CD4-positive, alpha-beta T cell (primary cell): ENCODE measurements around the gene HEATR3. TPM values are rescaled to one million over a fixed set of nuclear protein-coding genes. Genes with fewer than 3 reads are reported as not detected.

Experiments used
- ATAC-seq: fragments of 200-7000 bp; cut with Tn5 transposase; one replicate; pipeline ENCODE4 v1.10.0; 2022; ENCODE audit warnings: mild to moderate bottlenecking; ENCODE audit not compliant: poor library complexity
- CTCF ChIA-PET: fragments of 350-600 bp; sonication (Branson Sonifier 250); formaldehyde crosslinking; loops from one replicate; lab custom pipeline; 2021; ENCODE audit warnings: antibody characterized with exemption, inconsistent platforms; lab: Charles Lee
- POLR2A ChIA-PET: fragments of 350-600 bp; sonication (Branson Sonifier 250); formaldehyde crosslinking; loops from one replicate; lab custom pipeline; 2021; ENCODE audit warnings: antibody characterized with exemption, inconsistent platforms; lab: Charles Lee
- DNase-seq, 14 experiments: peaks; one replicate each; pipeline ENCODE4 v3.0.0-alpha.2; 2013 to 2020; ENCODE audit warnings: mixed read lengths in 2 of 14
- H3K27ac ChIP-seq, 2 donors: one replicate each; pipeline versions ENCODE4 v1.5.1 to v1.7.0; 2013; ENCODE audit warnings: low read length in 2 of 2, low read depth in 1 of 2, mild to moderate bottlenecking in 1 of 2
- H3K27me3 ChIP-seq, 2 experiments: 1 replicate in 1 of 2; 2 replicates in 1 of 2; pipeline versions ENCODE4 v1.6.1 to v1.7.0; 2013; ENCODE audit warnings: low read length in 2 of 2, control low read depth in 1 of 2, mild to moderate bottlenecking in 1 of 2, moderate library complexity in 1 of 2; ENCODE audit not compliant: insufficient read depth in 2 of 2, control insufficient read depth in 1 of 2
- H3K36me3 ChIP-seq: one replicate; pipeline ENCODE4 v1.6.1; 2013; ENCODE audit warnings: low read length, control low read depth; ENCODE audit not compliant: insufficient read depth
- H3K4me1 ChIP-seq: one replicate; pipeline ENCODE4 v1.6.1; 2013; ENCODE audit warnings: low read length, control low read depth; ENCODE audit not compliant: insufficient read depth
- H3K4me3 ChIP-seq: one replicate; pipeline ENCODE4 v1.5.1; 2013; ENCODE audit warnings: mild to moderate bottlenecking, low read length, moderate library complexity
- H3K9me3 ChIP-seq, 2 experiments: 1 replicate in 1 of 2; 2 replicates in 1 of 2; pipeline versions ENCODE4 v1.6.1 to v1.7.0; 2013; ENCODE audit warnings: low read length in 2 of 2, mild to moderate bottlenecking in 2 of 2, control low read depth in 1 of 2, moderate library complexity in 1 of 2; ENCODE audit not compliant: control insufficient read depth in 1 of 2, insufficient read depth in 1 of 2
- H3K27ac Mint-ChIP-seq: one replicate; pipeline ENCODE4 v1.8.0; 2020; ENCODE audit warnings: mixed read lengths
- H3K27me3 Mint-ChIP-seq: one replicate; pipeline ENCODE4 v1.8.0; 2021; ENCODE audit warnings: mixed read lengths
- H3K36me3 Mint-ChIP-seq: one replicate; pipeline ENCODE4 v1.8.0; 2021; ENCODE audit warnings: low read depth, mixed read lengths
- H3K4me1 Mint-ChIP-seq: one replicate; pipeline ENCODE4 v1.8.0; 2021; ENCODE audit warnings: low read depth, mixed read lengths
- H3K4me3 Mint-ChIP-seq: one replicate; pipeline ENCODE4 v1.8.0; 2020; ENCODE audit warnings: mild to moderate bottlenecking, mixed read lengths
- H3K9me3 Mint-ChIP-seq: one replicate; pipeline ENCODE4 v1.8.0; 2020; ENCODE audit warnings: mixed read lengths
- intact Hi-C, 2 experiments: fragments of 100-400 bp; cut with DNase I in 1 of 2; cut with micrococcal nuclease in 1 of 2; formaldehyde crosslinking; loops; one replicate each; pipeline versions ENCODE4 v1.15.1 to v1.9.0; 2023 to 2025; cut with DNase I, micrococcal nuclease
- total RNA-seq, 174 experiments: library from RNA in 2 of 174; stranded (reverse) in 2 of 174; gene quantifications; one replicate each; pipeline ENCODE4 v1.2.3 and lab custom pipeline; 2021 to 2026
- TF ChIP-seq, protein P1 (sequence below): fragments of 200-600 bp; IDR thresholded peaks from one replicate; pipeline ENCODE4 v1.8.0; 2022; ENCODE audit warnings: antibody characterized with exemption, mild to moderate bottlenecking

Gene HEATR3
- total RNA-seq, 2 experiments from 2014 or later: 10.1 to 10.6 TPM

DNA sequence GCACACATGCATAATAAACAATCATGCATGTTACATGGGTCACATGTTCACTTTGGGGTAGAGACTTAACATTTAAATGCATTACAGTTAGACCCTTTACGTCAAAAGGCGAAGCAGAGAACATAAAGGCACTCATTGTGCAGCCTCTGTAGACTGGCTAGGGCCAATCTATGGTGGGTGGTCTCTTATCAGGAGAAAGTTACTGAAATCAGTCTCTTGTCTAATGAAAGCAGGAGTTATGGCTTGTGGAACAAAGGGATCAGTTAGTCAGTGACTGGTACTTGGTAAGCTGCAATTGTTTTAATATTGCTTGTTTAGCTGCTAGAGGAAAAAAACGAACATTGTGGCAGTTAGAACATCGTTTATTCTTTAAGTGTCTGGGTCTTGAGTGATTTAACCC is 42.1 kb upstream of the HEATR3 start:
- TF ChIP-seq, protein P1, sequence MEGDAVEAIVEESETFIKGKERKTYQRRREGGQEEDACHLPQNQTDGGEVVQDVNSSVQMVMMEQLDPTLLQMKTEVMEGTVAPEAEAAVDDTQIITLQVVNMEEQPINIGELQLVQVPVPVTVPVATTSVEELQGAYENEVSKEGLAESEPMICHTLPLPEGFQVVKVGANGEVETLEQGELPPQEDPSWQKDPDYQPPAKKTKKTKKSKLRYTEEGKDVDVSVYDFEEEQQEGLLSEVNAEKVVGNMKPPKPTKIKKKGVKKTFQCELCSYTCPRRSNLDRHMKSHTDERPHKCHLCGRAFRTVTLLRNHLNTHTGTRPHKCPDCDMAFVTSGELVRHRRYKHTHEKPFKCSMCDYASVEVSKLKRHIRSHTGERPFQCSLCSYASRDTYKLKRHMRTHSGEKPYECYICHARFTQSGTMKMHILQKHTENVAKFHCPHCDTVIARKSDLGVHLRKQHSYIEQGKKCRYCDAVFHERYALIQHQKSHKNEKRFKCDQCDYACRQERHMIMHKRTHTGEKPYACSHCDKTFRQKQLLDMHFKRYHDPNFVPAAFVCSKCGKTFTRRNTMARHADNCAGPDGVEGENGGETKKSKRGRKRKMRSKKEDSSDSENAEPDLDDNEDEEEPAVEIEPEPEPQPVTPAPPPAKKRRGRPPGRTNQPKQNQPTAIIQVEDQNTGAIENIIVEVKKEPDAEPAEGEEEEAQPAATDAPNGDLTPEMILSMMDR: no peak
- no peak overlapping the region for H3K27ac Mint-ChIP-seq
- CTCF ChIA-PET: interaction anchor here (1.9 to 3.3 kb wide), 3 partner anchors 13 to 782 kb away, joined by 13 to 27 read pairs (median 19); no protein-coding TSS in a partner anchor

DNA sequence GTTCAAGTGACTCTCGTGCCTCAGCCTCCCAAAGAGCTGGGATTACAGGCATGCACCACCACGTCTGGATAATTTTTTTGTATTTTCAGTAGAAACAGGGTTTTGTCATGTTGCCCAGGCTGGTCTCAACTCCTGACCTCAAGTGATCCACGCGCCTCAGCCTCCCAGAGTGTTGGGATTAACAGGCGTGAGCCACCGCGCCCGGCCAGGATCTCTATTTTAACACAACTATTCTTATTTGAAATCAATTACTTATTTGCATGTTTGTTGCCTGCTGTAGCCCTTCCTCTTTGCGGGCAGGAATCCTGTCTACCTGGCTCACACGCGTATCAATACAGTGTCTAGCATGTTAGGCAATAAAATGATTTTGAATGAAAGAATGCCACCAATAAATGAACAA is 41.6 kb upstream of the HEATR3 start:
- no peaks in the 10 kb centered on the region for H3K9me3 Mint-ChIP-seq
- no peak overlapping the region for H3K4me3 ChIP-seq
- POLR2A ChIA-PET: interaction anchor here (1.3 to 2.7 kb wide), 5 partner anchors 42 to 641 kb away, joined by 3 to 41 read pairs (median 10); partner anchors contain the start of gene HEATR3
- H3K27me3 ChIP-seq: no peaks in the 10 kb centered on the region
- peak overlapping the region; percentile 90 for H3K27ac Mint-ChIP-seq
- intact Hi-C loops: loop anchor here (1.0 to 10.0 kb wide), 6 partner anchors 131 to 783 kb away; partner anchors contain the start of gene TENT4B (in 1 of the 2)
- CTCF ChIA-PET: interaction anchor here (0.7 to 3.3 kb wide), 13 partner anchors 10 to 782 kb away, joined by 3 to 48 read pairs (median 4); partner anchors contain the start of genes HEATR3 and TENT4B
- H3K4me3 Mint-ChIP-seq: peak overlapping the region; percentile 94
- TF ChIP-seq, protein P1: no peak
- DNase-seq (no peak), ATAC-seq (no peak)
- H3K36me3 ChIP-seq: no peaks in the 10 kb centered on the region
- H3K36me3 Mint-ChIP-seq: peaks cover 21% of the 10 kb centered on the region
- H3K9me3 ChIP-seq: no peaks in the 10 kb centered on the region
- H3K27me3 Mint-ChIP-seq: no peaks in the 10 kb centered on the region
- no peak overlapping the region for H3K27ac ChIP-seq
- peaks cover 33% of the 10 kb centered on the region for H3K4me1 Mint-ChIP-seq
- peaks cover 25% of the 10 kb centered on the region for H3K4me1 ChIP-seq

More for the DNA sequence above, 42.1 kb upstream of the HEATR3 start:
- Histone ChIP-seq H3K4me3 (no peak overlapping the region), H3K36me3 (no peaks in the 10 kb centered on the region), H3K9me3 (no peaks in the 10 kb centered on the region), H3K27me3 (no peaks in the 10 kb centered on the region), H3K4me1 (peaks cover 25% of the 10 kb centered on the region), H3K27ac (no peak overlapping the region)
- intact Hi-C loops: loop anchor here (1.0 to 10.0 kb wide), 6 partner anchors 131 to 783 kb away; partner anchors contain the start of gene TENT4B (in 1 of the 2)
- Mint-ChIP-seq H3K9me3 (no peaks in the 10 kb centered on the region), H3K4me1 (peaks cover 30% of the 10 kb centered on the region), H3K4me3 (peak overlapping the region; percentile 23), H3K27me3 (no peaks in the 10 kb centered on the region), H3K36me3 (peaks cover 18% of the 10 kb centered on the region)
- no peak for ATAC-seq
- no peak for DNase-seq
- POLR2A ChIA-PET: no interaction called here

DNA sequence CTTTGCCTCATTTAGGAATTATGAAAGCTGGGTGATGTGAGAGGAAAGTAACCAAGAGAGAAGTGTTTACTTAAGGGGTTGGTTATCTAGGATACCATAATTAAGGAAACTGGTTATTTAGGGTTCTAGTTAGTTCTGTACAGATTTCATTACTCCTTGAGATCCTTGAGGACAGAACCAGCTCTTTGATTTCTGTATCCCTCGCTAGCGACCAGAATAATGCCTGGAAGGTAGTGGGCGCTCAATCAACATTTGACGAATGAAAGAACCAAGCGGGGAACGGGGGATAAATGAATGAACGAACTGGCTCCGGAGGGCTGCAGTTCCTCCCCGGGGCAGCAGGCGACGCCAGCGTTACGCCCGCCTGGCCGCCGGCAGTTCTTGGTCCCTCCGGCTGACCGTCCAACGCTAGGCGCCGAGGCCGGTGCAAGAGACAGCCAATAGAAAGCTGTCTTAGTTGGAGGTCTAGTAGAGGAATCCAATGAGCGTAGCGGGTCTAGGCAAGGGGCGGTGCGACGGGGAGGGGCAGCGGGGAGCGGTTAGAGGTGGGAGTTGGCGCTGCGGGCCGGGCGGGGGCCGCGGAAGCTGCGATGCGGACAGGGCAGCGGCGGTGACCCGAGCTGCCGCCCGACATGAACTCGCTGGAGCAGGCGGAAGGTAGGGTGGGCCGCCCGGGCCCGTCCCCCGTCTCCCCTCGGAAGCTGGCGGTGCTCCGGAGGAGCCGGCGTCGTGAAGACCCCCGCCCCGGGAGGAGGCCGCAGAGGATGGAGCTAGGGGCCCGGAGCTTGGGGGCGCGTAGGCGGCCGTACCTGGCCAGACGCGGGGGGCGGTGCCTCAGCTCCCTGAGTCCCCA is 40.9 kb upstream of the HEATR3 start, which contains the start of gene CNEP1R1:
CNEP1R1 (plus strand) TSS at position 542 of the 853 bp plus-strand sequence; CDS start at position 633, 91 bp downstream.
- H3K27me3 Mint-ChIP-seq: no peaks in the 10 kb centered on the region
- TF ChIP-seq, protein P1: peak; percentile 99
- Histone ChIP-seq H3K9me3 (no peaks in the 10 kb centered on the region), H3K27me3 (no peaks in the 10 kb centered on the region), H3K36me3 (peaks cover 5% of the 10 kb centered on the region), H3K4me1 (peaks cover 25% of the 10 kb centered on the region), H3K4me3 (peak within 1 kb of the TSS; percentile 90), H3K27ac (peak within 1 kb of the TSS; percentile 58)
- H3K9me3 Mint-ChIP-seq: no peaks in the 10 kb centered on the region
- H3K4me1 Mint-ChIP-seq: peaks cover 38% of the 10 kb centered on the region
- H3K27ac Mint-ChIP-seq: peak within 1 kb of the TSS; percentile 90
- ATAC-seq (peak; percentile 90), DNase-seq (peak; percentile 83 to 97 (median 91))
- ChIA-PET CTCF (interaction anchor here (0.7 to 3.3 kb wide), 24 partner anchors 9 to 781 kb away, joined by 3 to 48 read pairs (median 4); partner anchors contain the start of genes HEATR3 and TENT4B), POLR2A (interaction anchor here (0.7 to 2.7 kb wide), 19 partner anchors 10 to 781 kb away, joined by 3 to 41 read pairs (median 5); partner anchors contain the start of genes CYLD, HEATR3, SNX20 and TENT4B)
- H3K36me3 Mint-ChIP-seq: peaks cover 28% of the 10 kb centered on the region
- intact Hi-C loops: loop anchor here (1.0 to 10.0 kb wide), 12 partner anchors 40 to 782 kb away; partner anchors contain the start of genes TENT4B (in 2 of the 2), CYLD (in 1 of the 2) and HEATR3 (in 1 of the 2)
- peak within 1 kb of the TSS; percentile 94 for H3K4me3 Mint-ChIP-seq
